ENCODE measurements around the gene RDH13. TPM values are rescaled to one million over a fixed set of nuclear protein-coding genes. Genes with fewer than 3 reads are reported as not detected.
A peak's percentile ranks its signal among the peaks of the same experiment; 100 is the strongest.
"Not testable (repeated sequence)": the region's sequence is repeated elsewhere in the genome, so short reads cannot be mapped to it uniquely, and the experiment has no call there.

Gene RDH13
- total and polyA plus RNA-seq, 8 donors: 13.1 to 124 (median 21.5) TPM

GRCh38 chr19:55069865-55070197 lies 6.9 kb upstream of the RDH13 start:
- 92 to 100% (median 94%) methylated on average over 2 of the region's 2 CpGs for WGBS, 5 donors
- H3K36me3 ChIP-seq: no peaks in the 10 kb centered on the region
- intact Hi-C loops (cut with DNase I; ENCODE audit: low total_unique reads): no loop called here
- H3K27me3 ChIP-seq: peaks cover 0 to 86% (median 21%) of the 10 kb centered on the region in 3 donors
- TF ChIP-seq EP300 (IDR thresholded peaks at IDR 0.05) (no peak), CTCF (IDR thresholded peaks at IDR 0.05) (no peak), POLR2A (IDR thresholded peaks at IDR 0.05) (no peak), POLR2AphosphoS5 (IDR thresholded peaks at IDR 0.05) (no peak)
- H3K27ac ChIP-seq: peak overlapping the region; percentile 74 to 90 (median 82)
- H3K4me3 ChIP-seq: peak overlapping the region in 1 of 4 donors; percentile 42
- no peak for DNase-seq
- H3K9me3 ChIP-seq: no peaks in the 10 kb centered on the region
- H3K4me1 ChIP-seq: peaks cover 3 to 23% (median 7%) of the 10 kb centered on the region in 4 donors

- Histone ChIP-seq H3K9me3 (no peaks in the 10 kb centered on the region), H3K36me3 (no peaks in the 10 kb centered on the region), H3K4me1 (peaks cover 3 to 23% (median 7%) of the 10 kb centered on the region in 4 donors), H3K27ac (peak overlapping the region; percentile 74 to 90 (median 82)), H3K27me3 (peaks cover 0 to 81% (median 21%) of the 10 kb centered on the region in 3 donors), H3K4me3 (peak overlapping the region; percentile 5 to 42 (median 30))
- WGBS, 5 donors: 2 to 6% (median 3%) methylated on average over 22 to 30 of the region's 30 CpGs
- peak; percentile 81 to 92 for DNase-seq
- TF ChIP-seq EP300 (IDR thresholded peaks at IDR 0.05) (no peak), CTCF (IDR thresholded peaks at IDR 0.05) (no peak), POLR2AphosphoS5 (IDR thresholded peaks at IDR 0.05) (peak in 2 of 3 donors; percentile 32 to 66), POLR2A (IDR thresholded peaks at IDR 0.05) (no peak)
- intact Hi-C loops (cut with DNase I; ENCODE audit: low total_unique reads): no loop called here
Observed at GRCh38 chr19:55068950-55069864, 6.3 kb upstream of the RDH13 start.

GRCh38 chr19:55067869-55068268 lies 4.9 kb upstream of the RDH13 start:
- H3K27ac ChIP-seq: peak overlapping the region in 1 of 5 donors; percentile 79
- H3K36me3 ChIP-seq: no peaks in the 10 kb centered on the region
- WGBS, 5 donors: 24 to 33% (median 28%) methylated on average over 3 of the region's 3 CpGs
- H3K4me3 ChIP-seq: no peak overlapping the region
- DNase-seq: no peak
- intact Hi-C loops (cut with DNase I; ENCODE audit: low total_unique reads): no loop called here
- TF ChIP-seq EP300 (IDR thresholded peaks at IDR 0.05) (no peak), POLR2A (IDR thresholded peaks at IDR 0.05) (no peak), CTCF (IDR thresholded peaks at IDR 0.05) (no peak), POLR2AphosphoS5 (IDR thresholded peaks at IDR 0.05) (no peak)
- H3K9me3 ChIP-seq: no peaks in the 10 kb centered on the region
- peaks cover 0 to 68% (median 21%) of the 10 kb centered on the region in 3 donors for H3K27me3 ChIP-seq
- peaks cover 3 to 23% (median 10%) of the 10 kb centered on the region in 4 donors for H3K4me1 ChIP-seq

DNA sequence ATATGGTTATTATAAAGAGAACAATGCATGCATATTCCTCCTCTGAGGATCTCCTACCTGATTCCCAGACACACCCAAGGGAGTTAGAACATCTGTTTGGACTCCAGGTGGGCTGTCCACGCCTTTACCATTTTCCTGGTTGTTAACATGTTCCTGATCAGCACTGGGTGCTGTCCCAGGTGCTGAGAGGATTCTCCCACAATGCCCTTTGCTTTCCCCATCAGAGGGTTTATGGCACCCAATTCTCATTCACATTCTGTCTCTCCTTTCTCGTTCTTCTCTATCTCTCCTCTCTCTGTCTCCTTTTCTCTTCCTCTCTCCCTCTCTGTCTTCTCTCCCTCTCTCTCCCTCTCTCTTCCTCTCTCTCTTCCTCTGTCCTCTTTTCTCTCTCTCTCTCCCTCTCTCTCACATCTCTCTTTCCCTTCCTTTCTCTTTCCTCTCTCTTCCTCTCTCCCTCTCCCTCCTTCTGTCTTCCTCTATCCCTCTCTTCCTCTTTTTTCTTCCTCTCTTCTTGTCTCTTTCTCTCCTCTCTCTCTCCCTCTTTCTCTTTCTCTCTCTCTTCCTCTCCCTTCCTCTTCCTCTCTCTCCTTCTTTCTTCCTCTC lies 3.3 kb upstream of the RDH13 start:
- Histone ChIP-seq H3K9me3 (no peaks in the 10 kb centered on the region), H3K4me3 (no peak overlapping the region), H3K27me3 (peaks cover 0 to 51% (median 14%) of the 10 kb centered on the region in 3 donors), H3K4me1 (peaks cover 10 to 28% (median 26%) of the 10 kb centered on the region in 4 donors), H3K36me3 (no peaks in the 10 kb centered on the region), H3K27ac (no peak overlapping the region)
- 32 to 48% (median 36%) methylated on average over 2 of the region's 2 CpGs for WGBS, 5 donors
- DNase-seq: peak in 1 of 2 donors; percentile 30
- no peak for TF ChIP-seq CTCF (IDR thresholded peaks at IDR 0.05)
- no peak for TF ChIP-seq EP300 (IDR thresholded peaks at IDR 0.05)
- no peak for TF ChIP-seq POLR2AphosphoS5 (IDR thresholded peaks at IDR 0.05)
- no peak for TF ChIP-seq POLR2A (IDR thresholded peaks at IDR 0.05)
- intact Hi-C loops (cut with DNase I; ENCODE audit: low total_unique reads): no loop called here

- H3K27me3 ChIP-seq: peaks cover 0 to 44% (median 10%) of the 10 kb centered on the region in 3 donors
- H3K36me3 ChIP-seq; DNase-seq; intact Hi-C loops (cut with DNase I; ENCODE audit: low total_unique reads); H3K27ac ChIP-seq; H3K4me3 ChIP-seq; H3K9me3 ChIP-seq: not testable (repeated sequence)
- 86 to 90% (median 90%) methylated on average over 9 of the region's 9 CpGs for WGBS, 5 donors
- H3K4me1 ChIP-seq: peaks cover 9 to 28% (median 26%) of the 10 kb centered on the region in 4 donors
Observed at GRCh38 chr19:55065516-55065915, 2.6 kb upstream of the RDH13 start.
